Mucosa of gallbladder (tissue), 1 donor: ENCODE data around the gene ATCAY. TPM values are rescaled to one million over a fixed set of nuclear protein-coding genes. Genes with fewer than 3 reads are reported as not detected.
"Not testable (repeated sequence)": the region's sequence is repeated elsewhere in the genome, so short reads cannot be mapped to it uniquely, and the experiment has no call there.

Experiments
- DNase-seq: peaks from one replicate; pipeline ENCODE4 v3.0.0-alpha.2; 2020; ENCODE audit warnings: low spot score
- total RNA-seq: library from RNA; stranded (reverse); gene quantifications from one replicate; pipeline ENCODE4 v1.2.1, GENCODE V29; 2021
- donor health status: DM: no; HTN: no; CAD: no.

Gene ATCAY
- total RNA-seq, 1 donor from 2014 or later, result 0.63 TPM

DNA sequence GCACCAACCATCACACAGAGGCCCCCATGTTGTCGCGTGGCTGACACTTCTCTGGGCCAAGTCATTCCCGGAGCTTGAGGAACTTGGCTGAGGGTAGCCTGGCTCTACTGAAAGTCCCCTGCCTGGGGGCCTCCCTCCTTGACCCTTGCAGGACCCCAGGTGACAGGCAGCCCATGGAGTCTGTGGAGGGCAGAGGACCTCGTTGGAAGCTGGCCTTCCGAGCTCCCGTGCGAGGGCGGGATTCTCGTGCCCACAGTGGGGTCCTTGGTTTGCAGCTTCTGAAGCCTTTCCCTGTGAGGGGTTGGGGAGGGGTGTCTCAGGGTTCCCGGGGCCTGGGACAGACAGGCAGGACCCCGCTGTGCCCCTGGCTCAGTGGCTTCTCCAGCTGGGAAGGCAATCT lies 68.8 kb downstream of the ATCAY start:
- DNase-seq, result no peak

DNA sequence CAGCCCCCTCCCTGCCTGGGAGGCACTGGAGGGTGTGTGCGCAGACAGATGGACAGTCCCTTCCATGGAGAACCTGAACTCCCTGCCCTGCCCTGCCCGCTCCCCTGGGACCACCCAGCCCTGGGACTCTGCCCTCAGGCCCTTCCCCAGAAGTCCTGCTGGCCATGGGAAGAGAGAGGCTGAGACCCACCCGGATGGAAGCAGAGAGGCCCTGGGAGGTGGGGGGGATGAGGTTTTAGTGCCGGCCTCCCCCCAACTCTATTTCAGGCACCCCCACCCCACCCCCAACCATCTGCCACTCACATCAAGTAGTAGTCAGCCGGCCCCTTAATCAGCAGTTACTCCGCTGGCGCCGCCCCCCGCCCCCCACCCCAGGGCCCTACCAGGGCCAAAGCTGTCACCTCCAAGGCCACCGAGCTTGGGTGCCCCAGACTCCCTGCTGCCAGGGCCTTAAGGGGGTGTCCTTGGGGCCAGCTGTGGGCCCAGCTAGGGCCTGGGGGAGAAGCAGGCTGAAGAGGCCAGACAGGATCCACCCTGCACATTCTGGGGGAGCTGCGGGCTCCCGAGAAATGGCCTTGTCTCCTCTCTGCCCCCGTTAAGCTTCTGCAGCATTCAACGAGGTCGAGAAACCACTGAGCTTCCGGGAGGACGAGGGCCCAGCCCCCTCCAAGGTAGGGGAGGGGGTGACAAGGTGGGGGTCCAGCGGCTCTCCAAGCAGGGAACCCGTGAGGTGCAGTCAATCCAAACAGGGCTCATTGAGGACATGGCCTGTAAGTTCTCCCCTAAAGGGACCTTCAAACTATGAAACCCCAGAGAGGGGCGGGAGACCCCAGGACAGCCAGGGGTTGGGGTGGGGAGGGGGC lies 69.7 kb downstream of the ATCAY start:
- DNase-seq, result no peak

DNA sequence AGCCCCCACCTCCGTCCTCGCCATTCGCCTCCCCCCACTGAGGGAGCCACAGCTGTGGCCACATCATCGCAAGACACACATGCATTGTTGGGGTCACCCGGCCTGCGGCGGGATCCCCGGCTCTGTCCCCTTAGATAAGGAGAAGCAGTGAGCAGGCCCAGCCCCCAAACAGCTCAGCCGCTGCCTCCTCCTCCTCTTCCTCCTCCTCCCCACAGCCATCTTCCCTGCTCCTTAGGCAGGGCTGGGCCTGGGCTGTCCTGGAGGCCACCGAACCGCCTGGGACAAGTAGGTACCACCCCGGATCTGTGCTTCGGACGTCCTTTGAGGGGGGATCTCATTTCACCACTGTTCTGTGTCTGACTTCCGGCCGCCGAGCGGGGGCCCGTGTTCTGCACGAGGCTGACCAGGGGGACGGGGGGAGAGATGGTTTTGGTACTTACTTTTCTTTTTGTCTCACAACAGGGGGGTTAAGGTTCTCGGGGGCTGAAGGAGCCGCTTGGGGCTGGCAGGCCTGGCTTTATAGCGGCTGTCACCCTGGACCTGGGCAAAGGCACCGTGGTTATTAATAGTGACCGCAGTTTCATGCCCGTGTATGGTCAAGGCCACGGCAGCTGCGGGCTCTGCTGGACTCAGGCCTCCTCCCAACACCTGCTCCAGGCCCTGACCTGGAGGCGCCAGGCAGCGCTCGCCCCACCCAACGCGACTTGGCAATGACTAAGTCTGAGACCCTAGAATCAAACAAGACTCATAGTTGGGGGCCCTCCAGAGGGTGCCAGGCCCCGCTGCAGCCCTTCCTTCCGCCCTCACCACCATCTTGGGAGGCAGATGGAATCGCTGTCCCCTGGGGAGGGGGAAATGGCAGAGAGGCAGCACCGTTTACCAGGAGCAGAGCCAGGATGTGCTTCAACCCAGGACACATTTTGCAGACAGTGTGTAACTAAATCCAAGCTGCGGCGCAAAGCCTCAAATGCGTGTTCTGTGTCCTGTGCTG lies 70.7 kb downstream of the ATCAY start:
- no peak for DNase-seq

DNA sequence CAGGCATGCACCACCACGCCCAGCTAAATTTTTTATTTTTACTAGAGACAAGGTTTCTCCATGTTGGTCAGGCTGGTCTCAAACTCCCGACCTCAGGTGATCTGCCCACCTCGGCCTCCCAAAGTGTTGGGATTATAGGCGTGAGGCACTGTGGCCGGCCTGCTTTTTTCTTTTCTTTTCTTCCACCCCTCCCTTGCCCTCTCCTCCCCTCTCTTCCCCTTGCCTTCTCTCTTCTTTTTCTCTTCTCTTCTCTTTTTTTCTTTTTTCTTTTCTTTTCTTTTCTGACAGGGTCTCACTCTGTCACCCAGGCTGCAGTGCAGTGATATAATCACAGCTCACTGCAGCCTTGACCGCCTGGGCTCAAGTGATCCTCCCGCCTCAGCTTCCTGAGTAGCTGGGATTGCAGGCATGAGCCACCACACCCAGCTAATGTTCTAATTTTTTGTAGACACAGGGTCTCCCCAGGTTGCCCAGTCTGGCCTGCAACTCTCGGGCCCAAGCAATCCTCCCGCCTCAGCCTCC lies 72.3 kb downstream of the ATCAY start:
- DNase-seq, result not testable (repeated sequence)

- no peak for DNase-seq
These were observed 73.6 kb downstream of the ATCAY start for GRCh38 chr19:3954107-3954506.

- not testable (repeated sequence) for DNase-seq
These were observed 74.8 kb downstream of the ATCAY start for GRCh38 chr19:3955276-3955675.

DNA sequence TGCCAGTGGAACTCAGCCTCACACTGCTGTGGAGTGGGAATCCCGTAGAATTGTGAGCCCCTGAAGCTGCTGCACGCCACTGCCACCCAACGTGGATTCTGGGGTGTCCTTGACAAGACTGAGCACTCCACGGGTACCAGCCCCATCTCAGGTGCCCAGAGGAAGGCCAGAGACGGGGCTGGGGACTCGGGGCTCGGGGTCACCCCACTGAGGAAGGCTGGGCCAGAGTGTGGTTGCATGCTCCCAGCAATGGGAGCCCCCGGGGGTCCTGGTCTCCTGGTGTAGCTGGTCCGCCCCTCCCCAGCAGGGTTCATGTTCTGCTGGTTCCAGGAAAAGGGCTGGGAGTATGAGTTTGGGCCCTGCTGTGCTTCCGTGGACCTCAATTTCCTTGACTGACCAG lies 75.2 kb downstream of the ATCAY start:
- DNase-seq, result no peak

GRCh38 chr19:3958836-3959765 lies 78.6 kb downstream of the ATCAY start:
- DNase-seq, result no peak

DNA sequence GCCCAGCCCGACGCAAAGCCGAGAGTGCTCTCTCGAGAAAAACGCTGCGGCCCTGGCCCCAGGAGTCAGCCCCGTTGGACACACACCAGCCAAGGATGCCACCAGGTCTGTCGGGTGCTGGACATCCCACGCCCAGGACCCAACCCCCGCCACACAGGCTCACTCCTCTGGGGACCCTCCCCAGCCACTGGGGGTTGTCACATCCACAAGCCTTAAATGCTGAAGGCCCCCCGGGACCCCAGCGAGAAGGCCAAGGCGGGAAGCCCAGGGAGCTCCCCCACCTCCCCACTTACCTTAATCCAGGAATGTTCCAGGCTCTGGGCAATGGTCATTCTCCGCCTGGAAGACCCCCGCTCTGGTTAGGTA lies 79.3 kb downstream of the ATCAY start:
- DNase-seq, result no peak

GRCh38 chr19:3961007-3961406 lies 80.5 kb downstream of the ATCAY start:
- no peak for DNase-seq

DNA sequence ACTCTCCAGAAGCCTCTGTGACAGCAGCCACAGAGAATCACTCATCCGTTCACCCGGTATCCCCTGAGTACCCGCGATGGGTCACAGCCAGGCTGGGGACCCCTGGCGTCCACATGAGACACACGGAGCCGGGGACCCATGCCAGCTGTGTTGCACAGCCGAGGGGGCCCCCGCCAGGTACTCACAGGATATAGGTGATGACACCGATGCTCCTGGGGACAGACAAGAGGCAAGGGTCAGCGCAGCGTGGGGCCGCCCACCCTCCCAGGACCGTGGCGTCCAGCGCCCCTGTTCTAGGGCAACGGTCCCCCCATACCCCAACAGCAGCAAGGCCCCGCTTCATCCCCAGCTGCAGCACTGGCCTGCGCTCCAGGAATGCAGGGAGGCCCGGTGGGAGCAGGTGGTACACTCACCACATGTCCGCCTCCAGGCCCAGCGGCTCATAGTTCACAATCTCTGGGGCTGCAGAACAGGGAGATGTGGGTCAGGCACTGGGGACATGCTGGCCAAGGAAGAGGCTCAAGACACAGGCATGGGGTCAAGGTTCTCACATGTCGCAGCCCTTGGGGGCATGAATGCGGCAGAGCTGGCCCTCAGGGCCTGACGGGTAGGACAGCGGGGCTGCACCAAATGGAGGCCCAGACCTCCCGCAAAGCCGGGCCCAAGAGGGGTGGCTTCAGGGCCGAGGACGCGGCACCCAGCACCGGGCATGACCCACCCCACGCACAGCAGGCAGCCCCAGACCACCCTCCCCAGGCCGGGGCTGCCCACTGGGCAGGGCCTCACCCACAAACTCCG lies 83.2 kb downstream of the ATCAY start:
- DNase-seq, result no peak

DNA sequence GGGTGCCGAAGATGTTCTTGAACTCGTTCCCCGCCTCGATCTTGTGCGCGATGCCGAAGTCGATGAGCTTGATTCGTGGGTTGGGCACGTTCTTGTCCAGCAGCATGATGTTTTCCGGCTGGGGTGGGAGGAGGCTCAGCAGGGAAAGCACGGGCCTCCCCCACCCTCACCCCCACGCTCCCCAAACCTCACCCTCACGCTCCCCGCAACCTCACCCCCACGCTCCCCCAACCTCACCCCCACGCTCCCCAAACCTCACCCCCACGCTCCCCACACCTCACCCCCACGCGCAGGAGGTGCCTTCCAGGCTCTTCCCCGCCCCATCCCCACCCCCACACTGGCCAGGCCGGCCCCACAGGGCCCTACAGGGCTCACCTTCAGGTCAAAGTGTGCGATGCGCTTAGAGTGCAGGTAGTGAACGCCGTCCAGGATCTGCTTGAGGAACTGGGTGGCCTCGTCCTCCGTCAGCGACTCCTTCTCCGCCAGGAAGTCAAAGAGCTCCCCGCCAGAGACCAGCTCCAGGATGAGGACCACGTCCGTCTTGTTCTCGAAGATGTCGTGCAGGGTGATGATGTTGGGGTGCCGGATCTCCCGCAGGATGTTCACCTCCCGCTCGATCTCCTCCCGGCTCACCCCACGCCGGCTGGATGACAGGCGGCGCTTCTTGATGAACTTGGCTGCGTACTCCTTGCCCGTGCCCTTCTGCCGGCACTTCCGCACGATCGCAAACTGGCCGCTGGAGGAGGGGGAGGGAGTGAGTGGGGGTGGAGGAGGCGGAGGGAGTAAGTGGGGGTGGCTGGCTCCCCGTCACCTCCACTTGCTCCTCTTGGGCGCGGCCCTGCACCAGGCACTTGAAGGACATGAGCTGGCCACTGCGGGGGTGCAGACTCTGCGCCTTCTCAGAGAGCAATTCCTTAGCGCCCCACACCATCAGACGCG lies 84.0 kb downstream of the ATCAY start:
- DNase-seq, result no peak

DNA sequence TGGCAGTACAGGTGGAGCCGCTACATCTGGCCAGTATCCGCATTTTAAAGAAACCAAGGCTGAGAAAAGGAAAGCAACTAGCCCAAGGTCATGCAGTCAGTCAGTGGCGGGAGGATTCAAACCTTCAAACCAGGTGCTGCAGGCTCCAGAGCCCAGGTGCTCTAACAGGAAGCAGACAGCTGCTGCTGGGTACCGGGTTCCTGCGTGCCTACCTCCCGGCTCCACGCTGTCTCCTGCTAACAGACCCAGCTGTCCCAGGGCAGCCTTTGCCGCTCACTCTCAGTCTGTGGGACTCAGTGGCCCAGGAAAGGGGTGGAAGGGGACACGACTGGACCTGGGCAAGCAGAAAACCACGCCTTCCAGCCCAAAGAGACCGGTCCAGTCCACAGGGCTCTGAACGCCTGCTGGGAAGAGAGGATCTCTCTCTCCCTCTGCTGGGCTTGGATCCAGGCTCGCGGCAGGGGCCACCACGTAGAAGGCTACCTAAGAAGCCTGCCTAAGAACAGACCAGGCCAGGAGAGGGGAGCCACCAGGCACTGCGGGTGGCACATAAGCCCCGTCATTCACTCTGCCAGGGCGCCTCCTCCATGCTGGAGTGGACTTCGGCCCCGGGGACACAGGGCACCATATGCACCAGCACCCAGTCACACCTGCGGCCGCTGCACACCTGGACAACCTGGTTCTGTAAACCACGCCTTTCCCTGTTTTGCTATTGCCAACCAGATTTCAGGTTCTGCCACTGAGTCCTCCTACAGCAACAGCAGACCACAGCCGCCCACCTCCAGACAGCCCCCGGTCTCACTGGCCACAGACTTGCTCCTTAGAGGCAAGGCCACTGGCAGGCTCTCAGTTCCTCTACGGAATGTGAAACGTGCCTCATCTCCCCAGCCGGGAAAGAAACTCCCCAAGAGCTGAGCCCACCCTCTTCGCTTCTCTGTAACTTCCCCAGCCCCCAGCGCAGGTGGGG lies 85.8 kb downstream of the ATCAY start:
- DNase-seq, result peak; percentile 88

GRCh38 chr19:3967983-3968382 lies 87.5 kb downstream of the ATCAY start:
- DNase-seq, result not testable (repeated sequence)

DNA sequence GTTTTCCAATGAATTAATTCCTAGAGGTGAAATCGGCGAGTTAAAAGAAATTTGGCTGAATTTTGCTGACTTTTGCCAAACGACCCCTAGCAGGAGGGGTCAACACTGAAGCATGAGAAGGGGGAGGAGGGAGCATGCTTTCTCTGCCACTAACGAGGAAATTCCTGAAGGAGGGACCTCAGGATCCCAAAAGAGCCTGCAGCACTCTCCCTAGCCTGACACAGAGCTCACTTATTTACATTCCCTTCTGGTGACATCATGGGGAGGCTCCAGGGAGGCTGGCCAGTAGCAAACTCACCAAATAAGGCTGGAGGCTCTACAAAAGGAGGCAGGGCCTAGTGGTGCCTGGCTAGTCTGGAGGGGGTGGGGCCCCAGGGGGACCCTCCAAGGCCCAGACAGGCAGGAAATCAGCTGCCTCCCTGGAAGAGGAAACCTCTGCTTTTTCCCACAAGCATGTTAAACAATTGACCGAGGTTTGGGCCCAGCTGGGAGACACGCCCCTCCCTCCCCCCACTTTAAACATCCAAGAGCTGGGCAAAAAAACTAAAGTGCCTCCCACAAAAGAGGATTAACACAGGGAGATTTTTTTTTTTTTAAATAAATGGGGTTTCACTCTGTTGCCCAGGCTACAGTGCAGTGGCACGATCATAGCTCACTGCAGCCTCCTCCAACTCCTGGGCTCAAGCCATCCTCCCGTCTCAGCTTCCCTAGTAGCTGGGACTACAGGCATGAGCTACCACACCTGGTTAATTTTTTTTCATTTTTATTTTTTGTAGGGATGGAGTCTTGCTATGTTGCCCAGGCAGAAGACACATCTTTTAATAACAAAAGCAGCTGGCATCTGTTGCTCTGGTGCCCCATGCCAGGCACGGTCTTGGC lies 88.3 kb downstream of the ATCAY start:
- DNase-seq, result peak; percentile 94

DNA sequence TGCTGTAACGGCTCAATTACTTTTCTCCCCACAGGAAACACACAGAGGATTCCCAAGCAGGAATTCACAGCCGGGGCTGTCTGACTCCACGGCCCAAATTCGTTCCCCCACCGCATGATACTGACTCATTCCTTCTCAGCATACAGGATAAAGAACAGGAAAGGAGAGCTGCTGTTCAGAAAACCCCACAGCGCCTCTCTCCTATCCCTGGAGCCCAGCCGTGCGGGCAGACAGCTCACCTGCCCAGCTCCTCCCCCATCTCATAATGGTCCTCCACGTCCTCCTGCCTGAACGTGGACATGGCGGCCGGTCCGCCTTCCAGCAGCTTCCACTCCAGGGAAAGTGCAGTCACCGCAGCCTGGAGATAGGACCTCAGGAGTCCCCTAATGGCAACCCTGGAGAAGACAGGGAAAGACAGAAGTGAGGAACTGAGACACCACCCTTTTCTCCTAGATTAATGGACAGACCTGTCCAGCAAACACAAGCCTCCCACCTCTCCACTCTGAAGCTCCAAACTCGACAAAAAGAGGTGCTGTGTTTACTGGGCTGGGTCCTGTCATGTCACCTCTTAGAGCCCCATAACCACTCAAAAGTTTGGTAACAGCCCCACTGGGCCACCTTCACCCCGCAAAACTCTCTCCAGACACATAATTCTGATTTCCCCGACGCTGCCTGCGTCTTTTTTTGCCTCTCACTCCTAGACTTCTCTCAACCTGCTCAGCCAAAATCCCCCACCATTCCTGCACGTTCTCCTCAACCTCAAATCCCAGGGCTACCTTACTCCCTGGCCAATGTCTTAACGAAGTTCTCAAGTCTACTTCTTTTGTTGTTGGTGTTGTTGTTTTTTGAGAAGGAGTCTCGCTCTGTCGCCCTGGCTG lies 89.2 kb downstream of the ATCAY start:
- no peak for DNase-seq
